Measurements from ENCODE around the gene PPARG. TPM values are rescaled to one million over a fixed set of nuclear protein-coding genes. Genes with fewer than 3 reads are reported as not detected.

PPARG gene
- total RNA-seq, 4 donors from 2014 or later = 16.9 to 146 (median 117) TPM

GRCh38 chr3:12369598-12369997 is 80.7 kb downstream of the PPARG start:
- Histone ChIP-seq H3K4me3 (no peak overlapping the region), H3K27ac (peak overlapping the region; percentile 70 to 73 (median 72)), H3K27me3 (no peaks in the 10 kb centered on the region), H3K4me1 (peaks cover 3 to 34% (median 20%) of the 10 kb centered on the region in 4 donors), H3K9me3 (no peaks in the 10 kb centered on the region), H3K36me3 (no peaks in the 10 kb centered on the region)
- WGBS, 2 donors (ENCODE audit: low coverage in 1 of 2) = 45 to 71% methylated on average over 1 of the region's 1 CpG
- intact Hi-C loops (cut with DNase I; ENCODE audit: low total_unique reads) (loop anchor here (5.0 kb wide), 1 partner anchor 893 kb away; no protein-coding TSS in a partner anchor), in situ Hi-C loops (cut with MboI; ENCODE audit: low pct_ligation_motif_present in 1 of 4, low pct_unique_long_range_greater_than_20kb in 1 of 4, low sequenced_read_pairs in 3 of 4) (no loop called here)
- no peak for DNase-seq
- TF ChIP-seq CTCF (IDR thresholded peaks at IDR 0.05) = no peak
- no peak for TF ChIP-seq POLR2AphosphoS5 (IDR thresholded peaks at IDR 0.05)
- no peak for TF ChIP-seq POLR2A (IDR thresholded peaks at IDR 0.05)
- TF ChIP-seq EP300 (IDR thresholded peaks at IDR 0.05; ENCODE audit: low read depth) = no peak

GRCh38 chr3:12370758-12371157 is 81.9 kb downstream of the PPARG start:
- in situ Hi-C loops (cut with MboI; ENCODE audit: low pct_ligation_motif_present in 1 of 4, low pct_unique_long_range_greater_than_20kb in 1 of 4, low sequenced_read_pairs in 3 of 4) = no loop called here
- no peaks in the 10 kb centered on the region for H3K9me3 ChIP-seq
- no peaks in the 10 kb centered on the region for H3K36me3 ChIP-seq
- peak; percentile 33 for DNase-seq
- H3K4me3 ChIP-seq = peak overlapping the region in 1 of 4 donors; percentile 2
- intact Hi-C loops (cut with DNase I; ENCODE audit: low total_unique reads) = no loop called here
- 29 to 30% methylated on average over 2 of the region's 2 CpGs for WGBS, 2 donors (ENCODE audit: low coverage in 1 of 2)
- TF ChIP-seq POLR2AphosphoS5 (IDR thresholded peaks at IDR 0.05) (peak in 1 of 3 donors; percentile 54), CTCF (IDR thresholded peaks at IDR 0.05) (peak; percentile 29 to 77 (median 48)), EP300 (IDR thresholded peaks at IDR 0.05; ENCODE audit: low read depth) (no peak), POLR2A (IDR thresholded peaks at IDR 0.05) (no peak)
- H3K27me3 ChIP-seq = no peaks in the 10 kb centered on the region
- H3K27ac ChIP-seq = peak overlapping the region; percentile 70 to 73 (median 72)
- peaks cover 3 to 34% (median 20%) of the 10 kb centered on the region in 4 donors for H3K4me1 ChIP-seq

- 52 to 62% methylated on average over 5 to 6 of the region's 6 CpGs for WGBS, 2 donors (ENCODE audit: low coverage in 1 of 2)
- DNase-seq = no peak
- peaks cover 3 to 34% (median 20%) of the 10 kb centered on the region in 4 donors for H3K4me1 ChIP-seq
- in situ Hi-C loops (cut with MboI; ENCODE audit: low pct_ligation_motif_present in 1 of 4, low pct_unique_long_range_greater_than_20kb in 1 of 4, low sequenced_read_pairs in 3 of 4) (no loop called here), intact Hi-C loops (cut with DNase I; ENCODE audit: low total_unique reads) (no loop called here)
- H3K4me3 ChIP-seq = no peak overlapping the region
- H3K27ac ChIP-seq = peak overlapping the region; percentile 70 to 73 (median 72)
- no peaks in the 10 kb centered on the region for H3K36me3 ChIP-seq
- no peaks in the 10 kb centered on the region for H3K9me3 ChIP-seq
- H3K27me3 ChIP-seq = no peaks in the 10 kb centered on the region
- TF ChIP-seq CTCF (IDR thresholded peaks at IDR 0.05) (no peak), POLR2A (IDR thresholded peaks at IDR 0.05) (no peak), EP300 (IDR thresholded peaks at IDR 0.05; ENCODE audit: low read depth) (no peak), POLR2AphosphoS5 (IDR thresholded peaks at IDR 0.05) (no peak)
Measured at GRCh38 chr3:12371525-12372140, 82.8 kb downstream of the PPARG start.

GRCh38 chr3:12372741-12373280 is 83.9 kb downstream of the PPARG start:
- Histone ChIP-seq H3K27ac (no peak overlapping the region), H3K4me1 (peaks cover 3 to 34% (median 20%) of the 10 kb centered on the region in 4 donors), H3K9me3 (no peaks in the 10 kb centered on the region), H3K4me3 (no peak overlapping the region), H3K27me3 (no peaks in the 10 kb centered on the region), H3K36me3 (no peaks in the 10 kb centered on the region)
- no peak for DNase-seq
- whole genome bisulfite sequencing, 2 donors (ENCODE audit: low coverage in 1 of 2) = 92 to 100% methylated on average over 2 of the region's 2 CpGs
- intact Hi-C loops (cut with DNase I; ENCODE audit: low total_unique reads) = no loop called here
- TF ChIP-seq POLR2A (IDR thresholded peaks at IDR 0.05) (no peak), CTCF (IDR thresholded peaks at IDR 0.05) (no peak), POLR2AphosphoS5 (IDR thresholded peaks at IDR 0.05) (no peak), EP300 (IDR thresholded peaks at IDR 0.05; ENCODE audit: low read depth) (no peak)
- in situ Hi-C loops (cut with MboI; ENCODE audit: low pct_ligation_motif_present in 1 of 4, low pct_unique_long_range_greater_than_20kb in 1 of 4, low sequenced_read_pairs in 3 of 4) = no loop called here
